H1 (cell line): ENCODE results near the gene CST6.

Experiments
- CHD7 ChIP-seq: fragments of 300-600 bp; sonication (generic); IDR thresholded peaks from 2 replicates; pipeline ENCODE4 v1.7.1; 2012; ENCODE audit warnings: low read length, moderate library complexity, mild to moderate bottlenecking, inconsistent platforms; ENCODE audit not compliant: insufficient replicate concordance
- CTCF ChIP-seq, 3 experiments: IDR thresholded peaks; 1 replicate in 2 of 3; 2 replicates in 1 of 3; pipeline versions ENCODE4 v1.5.1 to v1.6.1; 2011; ENCODE audit warnings: low read length in 3 of 3, mild to moderate bottlenecking in 3 of 3, inconsistent platforms in 2 of 3, low read depth in 1 of 3, moderate library complexity in 1 of 3; ENCODE audit not compliant: insufficient read depth in 1 of 3; ENCODE audit errors: control extremely low read depth in 1 of 3
- EZH2 ChIP-seq: fragments of 200-600 bp; sonication (generic); IDR thresholded peaks from 2 replicates; pipeline ENCODE4 v1.7.1; 2012; ENCODE audit warnings: low read depth, mild to moderate bottlenecking, moderate library complexity, low read length, inconsistent platforms; ENCODE audit not compliant: severe bottlenecking
- JUND ChIP-seq: IDR thresholded peaks from 2 replicates; pipeline ENCODE4 v1.6.1; 2011; ENCODE audit warnings: mild to moderate bottlenecking, improper control_type of control experiment, low read length
- MAX ChIP-seq: IDR thresholded peaks from 2 replicates; pipeline ENCODE4 v1.6.1; 2012; ENCODE audit warnings: inconsistent platforms
- NANOG ChIP-seq: IDR thresholded peaks from 2 replicates; pipeline ENCODE4 v1.6.1; 2011; ENCODE audit warnings: low read length, low read depth, mild to moderate bottlenecking, inconsistent platforms; ENCODE audit not compliant: insufficient read depth, poor library complexity, severe bottlenecking
- POLR2A ChIP-seq, 2 experiments: IDR thresholded peaks; 1 replicate in 1 of 2; 2 replicates in 1 of 2; pipeline ENCODE4 v1.6.1; 2011; ENCODE audit warnings: low read depth in 2 of 2, low read length in 2 of 2, mild to moderate bottlenecking in 2 of 2; ENCODE audit errors: control extremely low read depth in 1 of 2
- YY1 ChIP-seq: IDR thresholded peaks from 2 replicates; pipeline ENCODE4 v1.6.1; 2011; ENCODE audit warnings: low read depth, mild to moderate bottlenecking, low read length
- ZNF274 ChIP-seq: IDR thresholded peaks from 2 replicates; pipeline ENCODE4 v1.7.0; 2012; ENCODE audit warnings: low read length, borderline replicate concordance; ENCODE audit errors: extremely low read depth

GRCh38 chr11:65968600-65969482 is 43.0 kb upstream of the CST6 start:
- TF ChIP-seq POLR2A (IDR thresholded peaks at IDR 0.05; ENCODE audit: control extremely low read depth in 1 of 2, low read depth in 2 of 2, low read length in 2 of 2) (no peak), YY1 (no peak), ZNF274 (no peak), CTCF (IDR thresholded peaks at IDR 0.05; ENCODE audit: control extremely low read depth in 1 of 3, insufficient read depth in 1 of 3, low read depth in 1 of 3, low read length in 3 of 3) (no peak), NANOG (no peak), MAX (no peak), JUND (no peak), EZH2 (no peak), CHD7 (no peak)
